ENCODE measurements around the gene ANGPTL4. TPM values are rescaled to one million over a fixed set of nuclear protein-coding genes. Genes with fewer than 3 reads are reported as not detected.

Gene ANGPTL4
- total and polyA plus RNA-seq, 2 of the 13 experiments (the other 11 are each of a cell fraction or from before 2014, with no cell fraction given): 0.80 to 21.7 TPM

GRCh38 chr19:8324186-8325050 is 39.5 kb upstream of the ANGPTL4 start (continued):
- TF ChIP-seq, protein P1, sequence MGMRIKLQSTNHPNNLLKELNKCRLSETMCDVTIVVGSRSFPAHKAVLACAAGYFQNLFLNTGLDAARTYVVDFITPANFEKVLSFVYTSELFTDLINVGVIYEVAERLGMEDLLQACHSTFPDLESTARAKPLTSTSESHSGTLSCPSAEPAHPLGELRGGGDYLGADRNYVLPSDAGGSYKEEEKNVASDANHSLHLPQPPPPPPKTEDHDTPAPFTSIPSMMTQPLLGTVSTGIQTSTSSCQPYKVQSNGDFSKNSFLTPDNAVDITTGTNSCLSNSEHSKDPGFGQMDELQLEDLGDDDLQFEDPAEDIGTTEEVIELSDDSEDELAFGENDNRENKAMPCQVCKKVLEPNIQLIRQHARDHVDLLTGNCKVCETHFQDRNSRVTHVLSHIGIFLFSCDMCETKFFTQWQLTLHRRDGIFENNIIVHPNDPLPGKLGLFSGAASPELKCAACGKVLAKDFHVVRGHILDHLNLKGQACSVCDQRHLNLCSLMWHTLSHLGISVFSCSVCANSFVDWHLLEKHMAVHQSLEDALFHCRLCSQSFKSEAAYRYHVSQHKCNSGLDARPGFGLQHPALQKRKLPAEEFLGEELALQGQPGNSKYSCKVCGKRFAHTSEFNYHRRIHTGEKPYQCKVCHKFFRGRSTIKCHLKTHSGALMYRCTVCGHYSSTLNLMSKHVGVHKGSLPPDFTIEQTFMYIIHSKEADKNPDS (CRISPR knock-in tag; IDR thresholded peaks at IDR 0.05): no peak
- TF ChIP-seq HNF1B (CRISPR knock-in tag; IDR thresholded peaks at IDR 0.05): no peak
- peak; percentile 45; the same call in 1 of the 2 replicates for TF ChIP-seq ZNF768 (CRISPR knock-in tag; IDR thresholded peaks at IDR 0.05)
- peak; percentile 15; the same call in 1 of the 2 replicates for TF ChIP-seq STAG1 (CRISPR knock-in tag; IDR thresholded peaks at IDR 0.05)
- no peak for TF ChIP-seq MXD4 (CRISPR knock-in tag; IDR thresholded peaks at IDR 0.05)
- TF ChIP-seq HNRNPL (IDR thresholded peaks at IDR 0.05; ENCODE audit: low read depth, low read length): peak; percentile 76; the same call in 1 of the 2 replicates
- TF ChIP-seq TCF7 (IDR thresholded peaks at IDR 0.05; ENCODE audit: low read depth): no peak
- no peak for TF ChIP-seq ZNF558 (CRISPR knock-in tag; IDR thresholded peaks at IDR 0.05; ENCODE audit: borderline replicate concordance)
- TF ChIP-seq ZNF776 (CRISPR knock-in tag; IDR thresholded peaks at IDR 0.05): no peak
- TF ChIP-seq ZEB1 (IDR thresholded peaks at IDR 0.05; ENCODE audit: insufficient replicate concordance, low read depth): no peak
- no peak for TF ChIP-seq RARA (CRISPR knock-in tag; IDR thresholded peaks at IDR 0.05)
- peak in 1 of 2 experiments; percentile 79; a peak in 3 of 4 replicates for TF ChIP-seq POLR2A (IDR thresholded peaks at IDR 0.05; ENCODE audit: insufficient read depth in 1 of 2, low read depth in 2 of 2, low read length in 2 of 2)
- TF ChIP-seq ZNF33A (CRISPR knock-in tag; IDR thresholded peaks at IDR 0.05; ENCODE audit: borderline replicate concordance): no peak
- TF ChIP-seq TBL1XR1 (IDR thresholded peaks at IDR 0.05; ENCODE audit: borderline replicate concordance, low read length, partially characterized antibody): no peak
- TF ChIP-seq SIX1 (CRISPR knock-in tag; IDR thresholded peaks at IDR 0.05; ENCODE audit: borderline replicate concordance): no peak
- TF ChIP-seq ZNF580 (CRISPR knock-in tag; IDR thresholded peaks at IDR 0.05; ENCODE audit: borderline replicate concordance, low read depth): no peak
- peak; percentile 88 for TF ChIP-seq RBM22 (optimal IDR thresholded peaks at IDR 0.05; ENCODE audit: low read length)
- TF ChIP-seq, protein P2, sequence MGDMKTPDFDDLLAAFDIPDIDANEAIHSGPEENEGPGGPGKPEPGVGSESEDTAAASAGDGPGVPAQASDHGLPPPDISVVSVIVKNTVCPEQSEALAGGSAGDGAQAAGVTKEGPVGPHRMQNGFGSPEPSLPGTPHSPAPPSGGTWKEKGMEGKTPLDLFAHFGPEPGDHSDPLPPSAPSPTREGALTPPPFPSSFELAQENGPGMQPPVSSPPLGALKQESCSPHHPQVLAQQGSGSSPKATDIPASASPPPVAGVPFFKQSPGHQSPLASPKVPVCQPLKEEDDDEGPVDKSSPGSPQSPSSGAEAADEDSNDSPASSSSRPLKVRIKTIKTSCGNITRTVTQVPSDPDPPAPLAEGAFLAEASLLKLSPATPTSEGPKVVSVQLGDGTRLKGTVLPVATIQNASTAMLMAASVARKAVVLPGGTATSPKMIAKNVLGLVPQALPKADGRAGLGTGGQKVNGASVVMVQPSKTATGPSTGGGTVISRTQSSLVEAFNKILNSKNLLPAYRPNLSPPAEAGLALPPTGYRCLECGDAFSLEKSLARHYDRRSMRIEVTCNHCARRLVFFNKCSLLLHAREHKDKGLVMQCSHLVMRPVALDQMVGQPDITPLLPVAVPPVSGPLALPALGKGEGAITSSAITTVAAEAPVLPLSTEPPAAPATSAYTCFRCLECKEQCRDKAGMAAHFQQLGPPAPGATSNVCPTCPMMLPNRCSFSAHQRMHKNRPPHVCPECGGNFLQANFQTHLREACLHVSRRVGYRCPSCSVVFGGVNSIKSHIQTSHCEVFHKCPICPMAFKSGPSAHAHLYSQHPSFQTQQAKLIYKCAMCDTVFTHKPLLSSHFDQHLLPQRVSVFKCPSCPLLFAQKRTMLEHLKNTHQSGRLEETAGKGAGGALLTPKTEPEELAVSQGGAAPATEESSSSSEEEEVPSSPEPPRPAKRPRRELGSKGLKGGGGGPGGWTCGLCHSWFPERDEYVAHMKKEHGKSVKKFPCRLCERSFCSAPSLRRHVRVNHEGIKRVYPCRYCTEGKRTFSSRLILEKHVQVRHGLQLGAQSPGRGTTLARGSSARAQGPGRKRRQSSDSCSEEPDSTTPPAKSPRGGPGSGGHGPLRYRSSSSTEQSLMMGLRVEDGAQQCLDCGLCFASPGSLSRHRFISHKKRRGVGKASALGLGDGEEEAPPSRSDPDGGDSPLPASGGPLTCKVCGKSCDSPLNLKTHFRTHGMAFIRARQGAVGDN (CRISPR knock-in tag; IDR thresholded peaks at IDR 0.05): peak; percentile 37
- TF ChIP-seq RFX1 (IDR thresholded peaks at IDR 0.05): no peak
